GM12892 (cell line): Measurements from ENCODE around the gene AKAP1.

ENCODE experiments used
- POLR2A ChIP-seq: IDR thresholded peaks from 2 replicates; pipeline ENCODE4 v1.6.1; 2011; ENCODE audit warnings: low read depth, low read length, control low read depth
- POLR2AphosphoS5 ChIP-seq: IDR thresholded peaks from 2 replicates; pipeline ENCODE4 v1.6.1; 2011; ENCODE audit warnings: low read depth, low read length, control low read depth

DNA sequence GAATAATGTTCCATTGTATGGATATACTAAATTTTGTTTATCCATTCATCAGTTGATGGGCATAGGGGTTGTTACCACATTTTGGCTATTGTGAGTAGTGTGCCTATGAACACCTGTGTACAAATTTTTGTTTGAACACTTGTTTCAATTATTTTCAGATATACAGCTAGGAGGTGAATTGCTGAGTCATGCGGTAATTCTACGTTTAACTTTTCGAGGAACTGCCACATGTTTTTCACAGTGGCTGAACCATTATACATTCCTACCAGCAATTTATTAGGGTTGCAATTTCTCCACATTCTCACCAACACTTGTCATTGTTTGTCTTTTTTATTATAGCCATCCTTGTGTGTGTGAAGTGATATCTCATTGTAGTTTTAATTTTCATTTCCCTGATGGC is 75.6 kb downstream of the AKAP1 start:
- no peak for TF ChIP-seq POLR2A
- TF ChIP-seq POLR2AphosphoS5, result no peak
